GM21737 (cell line): ENCODE measurements around the gene RIMBP2.

ENCODE experiments used
- ATAC-seq: cut with Tn5 transposase; IDR thresholded peaks from one replicate; pipeline ENCODE4 v1.9.1; 2021; ENCODE audit warnings: mild to moderate bottlenecking, moderate library complexity; ENCODE audit not compliant: unreplicated experiment

Gene RIMBP2

DNA sequence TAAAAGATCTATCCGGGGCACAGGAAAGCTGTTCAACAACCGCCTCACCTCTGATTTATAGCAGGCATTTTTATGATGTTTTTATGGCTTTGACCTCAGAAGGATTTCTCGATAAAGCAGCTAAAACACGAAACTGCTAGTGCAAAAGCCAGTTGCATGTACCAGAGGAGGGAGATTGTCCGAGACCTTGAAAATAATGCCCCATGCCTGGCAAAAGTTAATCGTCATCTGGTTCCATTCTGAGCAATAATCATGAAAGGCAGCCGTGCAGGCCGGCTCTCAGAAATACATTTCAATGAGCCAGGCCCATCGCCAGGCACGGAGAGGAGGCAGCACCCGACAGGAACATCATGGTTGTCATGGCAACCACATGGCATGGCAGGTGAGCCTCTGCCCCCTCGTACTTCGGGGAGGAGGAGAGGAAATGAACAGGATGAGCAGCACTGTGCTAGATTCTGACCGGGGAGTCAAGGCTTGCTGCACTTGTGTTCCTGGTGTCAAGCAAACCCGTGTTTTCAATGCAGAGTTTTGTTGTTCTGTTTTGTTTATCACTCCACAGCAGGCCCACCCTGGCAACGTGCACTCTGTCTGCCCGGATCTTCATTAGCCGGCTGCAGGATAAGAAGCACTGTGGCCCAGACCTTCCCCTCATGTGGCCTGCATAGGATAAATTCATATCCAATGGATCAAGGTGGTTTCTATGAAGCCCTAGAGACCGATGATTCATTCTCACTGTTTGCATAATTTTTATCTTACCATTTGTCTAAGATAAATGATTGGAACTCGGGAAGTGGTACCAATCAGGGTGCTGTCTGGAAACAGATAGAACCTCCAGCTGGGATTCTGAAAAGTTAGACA is 160.2 kb downstream of the RIMBP2 start:
- ATAC-seq: no peak

DNA sequence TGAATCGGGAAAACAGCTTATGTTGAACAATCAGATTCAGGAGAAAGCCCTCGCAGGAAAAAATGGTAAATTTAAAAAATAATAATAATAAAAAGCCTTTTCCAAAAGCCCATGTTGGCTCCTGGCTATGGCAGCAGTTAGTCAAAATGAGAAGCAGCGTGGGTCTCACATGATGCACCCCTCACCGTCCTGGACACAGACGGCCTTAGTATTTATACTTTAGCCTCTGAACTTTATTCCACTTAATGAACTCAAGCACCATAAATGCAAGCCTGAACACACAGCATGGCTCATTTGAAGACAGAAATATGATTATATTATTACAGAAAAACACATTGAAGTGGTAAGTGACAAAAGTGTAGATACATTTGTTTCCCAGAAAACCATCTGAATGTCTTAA is 160.9 kb downstream of the RIMBP2 start:
- no peak for ATAC-seq

DNA sequence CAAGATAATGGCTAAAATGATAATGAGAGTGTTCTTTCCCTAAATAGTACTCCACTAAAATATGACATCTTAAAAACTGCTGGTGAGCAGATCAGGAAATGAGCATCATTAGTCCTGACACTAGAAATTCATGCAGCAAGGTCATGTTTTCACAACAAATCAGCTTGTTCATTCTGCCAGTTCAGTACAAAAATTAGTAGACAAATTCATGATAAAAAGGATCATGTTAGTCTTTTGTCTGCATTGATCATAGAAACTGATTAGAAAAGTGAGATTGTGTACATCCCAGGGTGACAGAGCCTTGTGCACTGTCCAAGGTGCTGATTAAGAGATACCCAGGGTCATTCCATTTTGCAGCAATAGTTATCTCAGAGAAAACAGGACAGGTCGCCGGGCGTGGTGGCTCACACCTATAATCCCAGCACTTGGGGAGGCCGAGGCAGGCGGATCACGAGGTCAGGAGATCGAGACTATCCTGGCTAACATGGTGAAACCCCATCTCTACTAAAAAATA is 163.6 kb downstream of the RIMBP2 start:
- no peak for ATAC-seq

DNA sequence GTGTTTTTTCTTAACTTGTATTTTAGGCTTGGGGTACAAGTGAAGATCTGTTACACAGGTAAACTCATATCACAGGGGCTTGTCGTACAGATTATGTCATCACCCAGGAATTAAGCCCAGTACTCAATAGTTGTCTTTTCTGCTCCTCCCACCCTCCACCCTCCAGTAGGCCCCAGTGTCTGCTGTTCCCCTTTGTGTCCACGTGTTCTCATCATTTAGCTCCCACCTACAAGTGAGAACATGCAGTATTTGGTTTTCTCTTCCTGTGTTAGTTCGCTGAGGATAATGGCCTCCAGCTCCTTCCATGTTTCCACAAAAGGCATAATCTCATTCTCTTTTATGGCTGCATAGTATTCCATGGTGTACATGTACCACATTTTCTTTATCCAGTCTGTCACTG is 166.7 kb downstream of the RIMBP2 start:
- no peak for ATAC-seq

DNA sequence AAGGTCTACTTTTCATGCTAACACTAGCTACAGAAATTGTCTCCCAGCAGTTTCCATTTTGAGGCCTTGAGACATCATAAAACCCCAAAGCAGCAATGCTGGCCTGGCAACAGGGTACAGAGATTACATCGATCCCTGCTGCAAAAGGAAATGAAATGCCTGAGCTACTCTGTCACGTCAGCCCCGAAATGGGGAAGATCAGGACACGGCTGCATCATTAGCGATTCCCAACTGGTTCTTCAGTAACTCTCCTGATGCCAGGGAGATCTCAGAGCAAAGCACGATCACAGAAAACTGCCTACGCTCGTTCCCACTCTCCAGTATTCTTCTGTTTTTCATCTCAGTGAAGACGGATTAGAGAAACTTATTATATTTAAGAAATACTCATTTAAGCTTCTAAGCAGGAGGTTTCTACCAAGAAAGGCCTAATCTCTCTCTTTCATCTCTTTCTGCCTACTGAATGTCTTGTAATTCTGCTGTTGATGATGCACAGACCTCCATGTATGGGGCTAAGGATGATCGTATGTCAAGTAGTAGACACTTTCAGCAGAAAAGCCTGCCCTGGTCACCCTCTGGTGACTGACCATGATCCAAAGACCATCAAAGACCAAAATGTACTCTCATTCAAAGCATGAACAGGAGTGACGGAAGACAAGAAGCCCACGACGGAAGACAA is 168.5 kb downstream of the RIMBP2 start:
- ATAC-seq: no peak

DNA sequence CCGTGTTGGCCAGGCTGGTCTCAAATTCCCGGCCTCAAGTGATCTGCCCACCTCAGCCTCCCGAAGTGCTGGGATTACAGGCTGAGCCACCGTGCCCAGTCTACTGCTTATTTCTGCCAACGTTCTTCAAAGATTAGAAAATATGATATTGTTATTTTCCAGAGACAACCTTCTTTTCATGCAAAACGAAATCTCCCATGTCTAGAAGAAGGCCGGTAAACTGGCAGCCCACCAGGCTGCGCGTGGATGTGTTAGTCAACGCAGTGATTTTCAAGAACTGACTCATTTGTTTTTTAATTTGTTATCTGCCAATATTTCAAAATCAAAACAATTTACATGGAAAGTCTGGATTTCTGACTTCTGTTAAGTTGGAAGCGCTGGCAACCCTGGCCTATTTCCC is 169.6 kb downstream of the RIMBP2 start:
- no peak for ATAC-seq

DNA sequence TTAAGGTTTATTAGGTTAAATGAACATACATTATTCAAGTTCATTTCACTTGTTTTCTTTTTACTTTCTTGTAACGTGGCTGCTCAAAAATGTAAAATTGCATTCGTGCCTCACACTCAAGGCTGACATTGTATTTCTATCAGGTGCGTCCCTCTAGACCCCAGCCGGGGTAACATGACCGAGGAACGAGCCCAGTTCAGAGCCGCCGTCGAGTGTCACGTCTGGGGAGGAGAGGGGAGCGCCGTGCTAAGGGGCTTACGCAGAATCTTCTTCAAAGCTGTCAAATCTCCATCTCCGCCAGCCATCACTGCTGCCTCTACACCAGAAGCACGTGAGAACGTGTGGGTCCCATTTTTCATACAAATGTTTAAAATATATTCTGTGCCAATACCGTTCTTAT is 170.6 kb downstream of the RIMBP2 start:
- ATAC-seq: no peak

DNA sequence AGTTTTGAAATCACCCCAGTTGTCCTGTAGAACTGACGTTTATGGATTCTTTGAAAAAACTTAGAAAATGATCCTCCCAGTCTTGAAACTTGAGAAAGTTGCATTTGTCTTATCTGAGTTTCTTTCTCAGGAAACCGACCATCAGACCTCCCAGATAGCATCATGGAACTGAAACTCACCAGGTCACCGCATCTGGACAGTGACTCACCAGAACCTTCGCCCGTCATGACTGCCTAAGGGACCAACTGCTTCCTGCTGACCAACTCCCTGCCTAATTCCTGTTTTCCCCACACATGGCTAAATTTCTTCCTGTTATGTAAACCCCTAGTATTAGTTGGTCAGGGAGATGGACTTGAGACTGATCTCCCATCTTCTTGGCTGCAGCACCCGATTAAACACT is 175.7 kb downstream of the RIMBP2 start:
- ATAC-seq: no peak

DNA sequence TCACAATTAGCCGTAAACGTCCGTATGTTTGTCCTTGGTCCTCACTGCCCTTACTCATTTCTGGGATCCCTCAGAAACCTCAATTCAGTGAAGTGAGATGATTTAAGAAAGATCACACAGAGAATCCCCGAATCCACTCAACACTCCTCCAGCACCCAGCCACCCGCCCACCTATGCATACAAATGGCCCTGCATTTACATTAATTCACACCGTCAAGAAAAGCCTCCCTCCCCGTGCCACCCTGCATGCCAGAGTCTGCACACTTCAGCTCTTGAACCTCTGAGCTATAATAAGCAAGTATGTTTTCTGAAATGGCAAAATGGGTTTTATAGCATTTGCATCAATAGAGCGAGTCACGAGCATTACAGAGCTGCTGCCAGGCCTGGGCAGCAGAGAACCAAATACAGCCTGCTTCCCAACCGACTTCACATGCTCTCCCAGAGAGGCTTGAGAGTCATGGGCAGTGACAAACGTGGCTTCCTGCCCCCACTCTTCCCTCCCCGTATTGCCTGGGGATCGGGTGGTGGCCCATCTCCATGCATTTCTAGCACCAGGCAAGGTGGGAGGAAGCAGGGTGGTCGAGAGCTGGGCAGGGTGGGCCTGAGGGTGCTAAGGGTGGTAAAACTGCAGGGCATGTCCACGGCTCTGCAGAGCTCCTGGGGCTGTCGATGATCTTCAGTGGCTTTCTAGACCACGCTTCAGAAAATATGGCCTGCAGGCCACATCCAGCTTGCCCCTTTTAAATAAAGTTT is 177.6 kb downstream of the RIMBP2 start:
- no peak for ATAC-seq

DNA sequence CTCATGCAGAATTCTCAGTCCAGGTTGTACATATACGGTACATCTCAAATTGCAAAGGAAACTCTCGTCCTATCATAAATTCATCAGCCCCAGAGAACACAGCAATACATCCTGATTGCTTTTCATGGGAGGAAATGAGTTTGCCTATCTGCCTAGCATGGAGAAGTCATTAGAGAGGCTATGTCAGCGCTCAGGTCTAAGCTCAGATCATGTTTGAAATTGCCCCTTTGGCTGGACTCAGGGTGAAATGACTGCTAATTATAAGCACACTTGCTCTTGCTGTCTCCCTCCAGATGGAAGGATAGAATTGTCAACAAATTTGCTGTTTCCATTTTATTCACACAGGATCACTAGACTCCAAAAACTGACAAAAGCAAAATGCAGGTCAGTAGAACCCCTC is 178.4 kb downstream of the RIMBP2 start:
- no peak for ATAC-seq

DNA sequence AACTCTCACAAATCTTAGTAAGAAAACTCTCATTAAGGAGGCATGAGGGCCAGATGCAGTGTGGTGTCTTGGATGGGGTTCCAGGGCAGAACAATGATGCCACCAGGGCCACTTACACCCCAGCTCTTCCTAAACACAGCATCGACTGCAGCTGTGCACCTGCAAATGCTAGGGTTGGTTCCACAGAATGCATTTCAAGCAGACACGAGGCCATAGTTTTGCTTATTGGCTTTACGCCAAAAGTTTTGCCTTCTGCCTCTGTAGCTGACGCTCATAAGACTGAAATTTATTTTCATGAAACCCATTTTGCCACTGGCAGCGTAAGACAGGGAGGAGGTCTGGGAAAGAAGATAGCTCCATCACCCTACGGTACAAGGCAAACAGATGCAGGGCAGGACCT is 179.0 kb downstream of the RIMBP2 start:
- ATAC-seq: no peak

DNA sequence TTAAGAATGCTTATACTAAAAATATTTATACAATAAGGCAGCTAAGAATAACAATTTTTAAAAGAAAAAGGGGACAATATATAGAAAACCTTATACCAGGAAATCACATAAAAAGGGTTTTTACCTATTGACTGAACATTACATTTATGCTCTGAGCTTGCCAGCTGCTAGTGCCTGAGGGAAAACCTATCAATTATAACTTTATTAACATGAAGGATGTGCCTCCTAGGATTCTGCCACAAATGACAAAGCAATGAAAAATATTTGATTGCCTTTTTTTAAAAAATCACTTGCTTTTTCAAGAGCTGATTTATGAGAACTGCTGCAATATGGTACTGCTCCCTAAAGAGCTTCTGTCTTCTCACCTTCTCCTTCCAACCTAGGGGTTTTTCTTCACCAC is 185.7 kb downstream of the RIMBP2 start:
- no peak for ATAC-seq

DNA sequence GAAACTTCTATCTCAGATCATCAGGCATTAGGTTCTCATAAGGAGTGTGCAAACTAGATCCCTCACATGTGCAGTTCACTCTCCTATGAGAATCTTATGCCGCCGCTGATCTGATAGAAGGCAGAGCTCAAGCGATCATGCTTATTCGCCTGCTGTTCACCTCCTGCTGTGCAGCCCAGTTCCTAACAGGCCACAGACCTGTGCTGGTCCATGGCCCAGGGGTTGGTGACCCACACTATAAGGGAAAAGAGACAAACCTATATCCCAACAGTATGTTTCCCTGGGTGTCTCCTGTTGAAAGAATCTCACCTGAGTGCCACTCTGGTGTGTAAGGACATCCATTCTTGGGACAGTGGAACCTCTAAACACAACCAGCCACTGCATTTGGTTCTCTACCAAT is 186.3 kb downstream of the RIMBP2 start:
- no peak for ATAC-seq

DNA sequence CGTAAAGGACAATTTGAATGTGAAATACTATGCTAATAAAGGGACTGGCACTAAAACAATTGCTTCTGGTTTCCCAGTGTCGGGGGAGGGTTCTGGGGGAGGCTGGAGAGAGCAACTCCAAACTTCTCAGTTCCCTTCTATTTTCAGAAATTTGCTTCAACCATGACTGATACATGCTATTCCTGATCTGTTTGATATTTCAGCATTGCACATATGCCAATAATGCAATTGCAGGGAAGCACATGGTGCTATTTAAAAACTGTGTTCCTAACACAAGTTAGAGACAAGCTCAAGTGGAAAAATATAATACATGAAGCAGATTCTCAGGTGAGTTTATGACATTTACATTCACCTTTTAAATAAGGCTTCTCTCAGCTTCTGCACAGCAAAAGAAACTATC is 188.9 kb downstream of the RIMBP2 start:
- no peak for ATAC-seq

DNA sequence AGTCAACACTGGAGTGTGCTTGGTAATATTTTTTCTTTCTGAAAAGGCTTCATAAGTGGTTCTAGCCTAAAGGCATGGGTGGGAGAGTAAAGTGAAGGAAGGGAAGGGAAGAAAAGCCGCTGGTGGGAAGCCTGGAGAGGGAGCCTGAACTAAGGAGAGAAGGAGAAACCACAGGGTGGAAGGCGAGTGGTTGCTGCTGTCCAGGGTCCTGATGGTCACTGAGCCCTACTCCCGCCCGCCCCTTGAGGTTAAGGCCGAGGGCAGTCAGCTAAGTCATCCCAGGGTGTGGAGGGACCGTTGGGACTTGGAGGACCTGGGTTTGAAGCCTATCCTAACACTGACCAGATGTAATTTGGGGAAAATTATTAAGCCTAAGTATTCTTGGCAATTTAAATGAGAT is 189.3 kb downstream of the RIMBP2 start:
- no peak for ATAC-seq

DNA sequence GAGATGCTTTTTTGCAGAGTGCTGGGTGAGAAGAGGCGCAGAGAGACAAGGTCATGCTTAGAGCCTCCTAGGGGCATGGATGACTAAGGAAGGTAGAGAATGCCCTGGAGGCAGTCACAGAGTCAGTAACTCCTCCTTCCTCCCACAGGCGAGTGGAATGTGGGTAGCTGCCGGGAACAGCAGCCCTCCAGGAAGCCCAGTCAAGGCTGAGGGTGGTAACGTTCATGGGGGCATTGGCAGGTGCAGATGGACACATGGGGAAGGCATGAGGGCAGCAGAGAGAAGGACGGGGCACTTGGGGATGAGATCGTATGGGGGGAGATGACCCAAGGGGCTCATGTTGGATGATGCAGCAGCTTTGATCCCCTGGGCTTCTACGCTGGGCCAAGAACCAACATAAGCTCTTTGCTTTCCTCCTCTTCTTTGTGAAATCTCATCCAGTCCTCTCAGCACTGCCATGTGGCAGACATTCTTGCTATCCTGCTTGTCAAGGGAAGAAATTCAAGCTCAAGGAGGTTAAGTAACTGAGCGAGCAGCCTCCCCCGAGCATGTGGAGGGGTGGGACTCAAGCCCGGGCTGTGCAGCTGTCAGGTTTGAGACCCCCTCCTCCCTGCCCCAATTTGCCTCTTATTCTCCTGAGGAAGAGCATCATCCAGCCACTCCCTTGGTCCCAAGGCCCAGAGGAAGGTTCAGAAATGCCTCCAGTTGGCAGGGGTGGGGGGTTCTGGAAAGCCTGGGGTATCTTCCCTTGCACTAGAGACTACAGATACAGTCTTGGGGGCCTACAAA is 190.5 kb downstream of the RIMBP2 start:
- no peak for ATAC-seq

DNA sequence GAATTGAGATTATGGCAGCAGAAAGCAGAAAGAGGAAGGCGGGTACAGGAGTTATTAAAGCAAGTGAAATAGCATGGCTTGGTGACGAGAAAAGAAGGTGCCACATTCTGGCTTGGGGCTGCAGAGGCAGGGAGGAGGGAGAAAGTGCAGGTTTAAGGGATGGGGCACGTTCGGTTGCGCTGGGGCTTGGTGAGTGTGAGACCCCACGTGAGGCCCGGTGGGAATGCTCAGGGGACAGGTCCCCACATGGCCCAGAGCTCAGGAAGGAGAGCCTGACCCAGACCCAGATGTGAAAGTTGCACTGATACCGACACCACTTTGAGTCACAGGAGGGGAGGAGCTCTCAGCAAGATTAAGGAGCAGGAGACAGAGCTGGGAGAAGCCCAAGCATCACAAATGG is 191.3 kb downstream of the RIMBP2 start:
- no peak for ATAC-seq

DNA sequence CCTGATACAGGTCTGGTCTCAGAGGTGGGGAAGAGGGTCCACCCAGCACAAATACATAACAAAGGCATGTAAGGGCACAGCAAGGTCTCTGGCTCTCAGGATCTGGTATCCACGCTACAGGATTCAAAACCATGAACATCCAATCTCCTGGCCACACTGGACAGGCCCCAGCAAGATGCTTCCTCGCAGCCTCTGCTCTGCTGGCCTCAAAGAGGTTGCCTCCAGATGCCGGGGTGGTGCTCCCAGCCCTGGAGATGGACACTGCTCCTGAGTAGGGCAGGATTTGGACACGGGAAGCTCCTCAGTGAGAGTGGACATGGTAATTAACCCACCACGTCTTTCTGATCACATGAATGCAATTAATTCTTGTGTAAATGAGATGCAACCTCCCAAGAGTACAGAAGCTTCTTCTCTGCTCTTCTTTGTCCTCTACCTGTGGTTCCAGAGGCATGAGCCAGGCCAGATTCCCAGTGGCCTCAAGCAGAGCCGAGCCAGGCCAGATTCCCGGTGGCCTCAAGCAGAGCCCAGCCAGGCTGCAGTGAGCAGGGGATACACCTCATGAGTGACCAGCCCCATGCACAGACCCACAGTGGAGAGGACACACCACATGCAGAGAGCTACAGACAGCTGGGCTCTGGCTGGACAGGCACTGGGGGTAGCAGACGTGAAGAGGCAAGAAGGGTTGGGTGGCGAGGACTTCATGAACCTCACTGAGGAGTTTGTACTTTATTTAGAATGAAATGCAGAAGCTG is 192.1 kb downstream of the RIMBP2 start:
- ATAC-seq: no peak

DNA sequence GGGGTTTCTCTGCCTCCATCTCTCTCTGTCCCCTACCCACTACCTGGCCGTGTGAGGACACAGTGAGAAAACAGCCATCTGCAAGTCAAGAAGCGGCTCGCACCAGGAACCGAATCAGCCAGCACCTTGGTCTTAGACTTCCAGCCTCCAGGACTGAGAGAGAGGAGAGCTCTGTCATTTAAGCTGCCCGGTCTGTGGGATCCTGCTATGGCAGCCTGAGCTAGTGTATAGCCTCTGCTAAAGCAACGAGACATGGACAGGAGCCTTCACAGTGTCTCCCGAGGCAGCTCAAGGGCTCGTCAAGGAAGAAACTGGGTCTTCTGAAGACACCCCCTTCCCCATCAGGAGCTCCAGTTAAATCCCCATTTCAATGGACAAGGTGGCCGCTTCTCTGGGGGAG is 192.9 kb downstream of the RIMBP2 start:
- ATAC-seq: no peak

DNA sequence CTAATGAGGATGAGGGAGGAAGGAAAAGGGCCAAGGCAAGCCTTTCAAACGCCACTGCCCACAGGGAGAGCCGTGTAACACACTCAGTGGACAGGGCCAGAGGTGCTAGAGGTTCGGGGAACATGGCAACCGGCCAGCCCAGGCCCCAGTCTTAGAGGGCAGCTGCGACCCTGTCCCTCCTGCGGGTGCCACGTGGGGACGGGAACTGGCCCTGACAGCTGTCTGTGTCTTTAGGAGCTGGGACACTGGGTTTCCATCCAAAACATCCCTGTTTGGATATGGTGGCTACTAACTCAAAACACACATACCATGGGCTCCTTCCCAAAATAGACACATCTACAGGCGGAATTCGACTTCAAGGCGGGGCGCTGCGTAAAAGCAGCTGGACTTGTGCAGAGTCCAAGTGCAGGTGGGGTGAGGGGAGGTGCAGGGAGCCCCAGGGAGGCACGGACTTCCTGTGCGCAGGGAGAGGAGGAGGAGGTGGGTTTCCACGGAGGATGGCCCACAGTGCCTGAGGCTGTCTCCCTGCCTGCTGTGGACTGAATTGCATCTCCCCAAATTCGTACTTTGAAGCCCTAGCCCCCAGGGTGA is 193.8 kb downstream of the RIMBP2 start:
- ATAC-seq: no peak
